ENCODE measurements around the gene NETO1.

Gene NETO1

DNA sequence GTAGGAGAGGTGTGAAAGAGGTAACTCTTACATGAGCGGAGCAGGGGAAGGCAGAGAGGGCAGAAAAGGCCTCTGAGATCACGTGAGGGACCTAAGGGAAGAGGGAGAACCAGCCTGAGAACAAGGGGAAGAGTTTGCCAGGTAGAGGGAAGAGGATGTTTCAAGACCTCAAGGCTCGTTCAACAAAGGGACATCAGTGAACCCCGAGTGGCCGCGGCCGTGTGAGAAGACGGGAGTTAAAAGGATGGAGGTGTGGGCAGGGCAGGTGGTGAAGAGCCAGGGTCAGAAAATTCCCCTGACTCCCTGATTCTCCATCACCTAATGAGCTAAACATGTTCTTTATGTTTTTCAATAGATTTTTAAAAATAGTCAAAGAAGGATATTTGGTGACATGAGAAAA, 44.4 kb downstream of the NETO1 start:
- POLR2A ChIA-PET, result no interaction called here
- Histone ChIP-seq H3K27ac (ENCODE audit: insufficient read depth in 1 of 2, low read depth in 1 of 2, low read length in 2 of 2, poor library complexity in 1 of 2, severe bottlenecking in 2 of 2) (no peak overlapping the region), H3K9me3 (ENCODE audit: control extremely low read depth in 1 of 5, control insufficient read depth in 4 of 5, insufficient read depth in 2 of 5, low read depth in 1 of 5, low read length in 4 of 5) (no peaks in the 10 kb centered on the region), H3K27me3 (replicated peaks in 2 of 5; ENCODE audit: control insufficient read depth in 4 of 5, insufficient read depth in 5 of 5, low read length in 4 of 5) (peaks cover 0 to 2% (median 0%) of the 10 kb centered on the region in 5 experiments), H3K4me3 (ENCODE audit: control insufficient read depth in 1 of 7, extremely low read depth in 1 of 7, insufficient read depth in 4 of 7, low read depth in 2 of 7, low read length in 6 of 7) (no peak overlapping the region), H3K4me1 (ENCODE audit: control extremely low read depth in 1 of 4, control insufficient read depth in 4 of 4, insufficient read depth in 4 of 4, low read length in 3 of 4) (no peaks in the 10 kb centered on the region), H3K36me3 (ENCODE audit: control insufficient read depth in 4 of 4, insufficient read depth in 4 of 4, low read length in 3 of 4) (no peaks in the 10 kb centered on the region)
- CTCF ChIA-PET, result no interaction called here
- WGBS (ENCODE audit: insufficient coverage), result 94% methylated on average over 7 of the region's 8 CpGs
- no peak for DNase-seq

DNA sequence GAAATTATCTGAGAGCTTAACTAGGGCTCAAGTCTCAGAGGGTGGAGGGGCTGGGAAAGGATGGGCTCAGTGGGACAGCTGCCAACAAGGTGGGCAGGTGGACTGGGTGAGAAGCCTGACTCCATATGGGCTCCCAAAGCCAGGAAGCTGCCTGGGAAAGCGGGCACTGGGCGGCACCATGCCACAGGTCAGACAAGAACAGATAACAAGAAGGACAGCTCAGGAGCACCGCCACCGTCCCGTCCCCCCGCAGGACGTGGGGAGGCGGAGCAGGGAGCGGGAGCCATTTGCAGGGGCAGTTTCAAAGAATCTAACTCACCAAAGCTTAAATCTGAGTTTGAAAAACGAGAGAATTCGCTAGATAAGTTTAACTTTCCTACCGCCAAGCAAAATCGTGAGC, 45.6 kb downstream of the NETO1 start:
- DNase-seq, result no peak
- ChIA-PET CTCF (no interaction called here), POLR2A (no interaction called here)
- Histone ChIP-seq H3K27me3 (replicated peaks in 2 of 5; ENCODE audit: control insufficient read depth in 4 of 5, insufficient read depth in 5 of 5, low read length in 4 of 5) (peaks cover 0 to 2% (median 0%) of the 10 kb centered on the region in 5 experiments), H3K4me3 (ENCODE audit: control insufficient read depth in 1 of 7, extremely low read depth in 1 of 7, insufficient read depth in 4 of 7, low read depth in 2 of 7, low read length in 6 of 7) (no peak overlapping the region), H3K36me3 (ENCODE audit: control insufficient read depth in 4 of 4, insufficient read depth in 4 of 4, low read length in 3 of 4) (no peaks in the 10 kb centered on the region), H3K4me1 (ENCODE audit: control extremely low read depth in 1 of 4, control insufficient read depth in 4 of 4, insufficient read depth in 4 of 4, low read length in 3 of 4) (no peaks in the 10 kb centered on the region), H3K9me3 (ENCODE audit: control extremely low read depth in 1 of 5, control insufficient read depth in 4 of 5, insufficient read depth in 2 of 5, low read depth in 1 of 5, low read length in 4 of 5) (no peaks in the 10 kb centered on the region), H3K27ac (ENCODE audit: insufficient read depth in 1 of 2, low read depth in 1 of 2, low read length in 2 of 2, poor library complexity in 1 of 2, severe bottlenecking in 2 of 2) (no peak overlapping the region)
- 97% methylated on average over 13 of the region's 13 CpGs for WGBS (ENCODE audit: insufficient coverage)

- DNase-seq, result no peak
- H3K9me3 ChIP-seq (ENCODE audit: control extremely low read depth in 1 of 5, control insufficient read depth in 4 of 5, insufficient read depth in 2 of 5, low read depth in 1 of 5, low read length in 4 of 5), result no peaks in the 10 kb centered on the region
- H3K4me1 ChIP-seq (ENCODE audit: control extremely low read depth in 1 of 4, control insufficient read depth in 4 of 4, insufficient read depth in 4 of 4, low read length in 3 of 4), result no peaks in the 10 kb centered on the region
- 76% methylated on average over 5 of the region's 7 CpGs for WGBS (ENCODE audit: insufficient coverage)
- H3K36me3 ChIP-seq (ENCODE audit: control insufficient read depth in 4 of 4, insufficient read depth in 4 of 4, low read length in 3 of 4), result no peaks in the 10 kb centered on the region
- no peak overlapping the region for H3K27ac ChIP-seq (ENCODE audit: insufficient read depth in 1 of 2, low read depth in 1 of 2, low read length in 2 of 2, poor library complexity in 1 of 2, severe bottlenecking in 2 of 2)
- POLR2A ChIA-PET, result no interaction called here
- no peaks in the 10 kb centered on the region for H3K27me3 ChIP-seq (replicated peaks in 2 of 5; ENCODE audit: control insufficient read depth in 4 of 5, insufficient read depth in 5 of 5, low read length in 4 of 5)
- CTCF ChIA-PET, result no interaction called here
- no peak overlapping the region for H3K4me3 ChIP-seq (ENCODE audit: control insufficient read depth in 1 of 7, extremely low read depth in 1 of 7, insufficient read depth in 4 of 7, low read depth in 2 of 7, low read length in 6 of 7)
These were observed 47.2 kb downstream of the NETO1 start for GRCh38 chr18:72820571-72820970.

- DNase-seq, result no peak
- ChIA-PET POLR2A (no interaction called here), CTCF (no interaction called here)
- H3K4me3 ChIP-seq (ENCODE audit: control insufficient read depth in 1 of 7, extremely low read depth in 1 of 7, insufficient read depth in 4 of 7, low read depth in 2 of 7, low read length in 6 of 7), result no peak overlapping the region
- H3K9me3 ChIP-seq (ENCODE audit: control extremely low read depth in 1 of 5, control insufficient read depth in 4 of 5, insufficient read depth in 2 of 5, low read depth in 1 of 5, low read length in 4 of 5), result no peaks in the 10 kb centered on the region
- H3K4me1 ChIP-seq (ENCODE audit: control extremely low read depth in 1 of 4, control insufficient read depth in 4 of 4, insufficient read depth in 4 of 4, low read length in 3 of 4), result no peaks in the 10 kb centered on the region
- no peaks in the 10 kb centered on the region for H3K27me3 ChIP-seq (replicated peaks in 2 of 5; ENCODE audit: control insufficient read depth in 4 of 5, insufficient read depth in 5 of 5, low read length in 4 of 5)
- no peaks in the 10 kb centered on the region for H3K36me3 ChIP-seq (ENCODE audit: control insufficient read depth in 4 of 4, insufficient read depth in 4 of 4, low read length in 3 of 4)
- no peak overlapping the region for H3K27ac ChIP-seq (ENCODE audit: insufficient read depth in 1 of 2, low read depth in 1 of 2, low read length in 2 of 2, poor library complexity in 1 of 2, severe bottlenecking in 2 of 2)
These were observed 48.7 kb downstream of the NETO1 start for GRCh38 chr18:72819050-72819449.

DNA sequence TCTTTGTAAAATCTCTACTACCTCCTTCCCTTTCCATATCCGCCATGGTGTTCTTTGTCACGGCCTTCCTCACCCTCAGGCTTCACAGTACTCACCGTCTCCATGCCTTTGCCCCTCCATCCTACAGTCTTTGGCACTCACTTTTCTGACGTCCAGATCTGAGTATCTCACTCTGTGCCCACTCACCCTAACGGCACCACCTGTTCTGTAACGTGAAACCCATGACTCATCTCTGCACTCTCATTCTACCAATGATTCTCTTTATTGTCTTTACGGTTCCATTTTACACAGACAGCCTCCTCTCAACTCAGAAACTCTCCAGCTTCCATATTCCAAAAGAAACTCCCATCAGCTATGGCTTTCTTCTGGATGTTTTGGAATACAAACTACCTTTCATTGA, 56.7 kb downstream of the NETO1 start:
- CTCF ChIA-PET, result no interaction called here
- Histone ChIP-seq H3K27ac (ENCODE audit: insufficient read depth in 1 of 2, low read depth in 1 of 2, low read length in 2 of 2, poor library complexity in 1 of 2, severe bottlenecking in 2 of 2) (no peak overlapping the region), H3K27me3 (replicated peaks in 2 of 5; ENCODE audit: control insufficient read depth in 4 of 5, insufficient read depth in 5 of 5, low read length in 4 of 5) (no peaks in the 10 kb centered on the region), H3K4me1 (ENCODE audit: control extremely low read depth in 1 of 4, control insufficient read depth in 4 of 4, insufficient read depth in 4 of 4, low read length in 3 of 4) (no peaks in the 10 kb centered on the region), H3K4me3 (ENCODE audit: control insufficient read depth in 1 of 7, extremely low read depth in 1 of 7, insufficient read depth in 4 of 7, low read depth in 2 of 7, low read length in 6 of 7) (no peak overlapping the region), H3K36me3 (ENCODE audit: control insufficient read depth in 4 of 4, insufficient read depth in 4 of 4, low read length in 3 of 4) (no peaks in the 10 kb centered on the region), H3K9me3 (ENCODE audit: control extremely low read depth in 1 of 5, control insufficient read depth in 4 of 5, insufficient read depth in 2 of 5, low read depth in 1 of 5, low read length in 4 of 5) (no peaks in the 10 kb centered on the region)
- WGBS (ENCODE audit: insufficient coverage), result 96% methylated on average over 7 of the region's 7 CpGs
- DNase-seq, result no peak
- POLR2A ChIA-PET, result no interaction called here

DNA sequence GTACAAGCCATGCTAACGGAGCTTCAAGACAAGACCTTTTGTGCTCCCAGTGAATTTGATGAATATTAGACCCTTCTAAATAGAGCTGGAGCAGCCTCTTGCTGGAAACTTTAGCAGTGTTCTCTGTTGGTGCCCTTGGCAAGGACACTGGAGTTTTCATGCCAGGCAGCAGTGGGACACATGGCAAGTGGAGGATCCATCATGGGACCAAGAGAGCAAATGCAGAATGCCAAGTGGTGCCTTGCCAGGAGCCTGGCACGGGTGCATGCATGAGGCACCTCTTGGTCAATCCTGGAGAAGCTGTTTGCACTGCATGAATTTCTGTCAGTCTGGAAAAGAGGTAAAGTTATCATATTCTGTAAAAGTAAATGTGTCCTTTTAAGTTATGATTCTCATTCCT, 59.1 kb downstream of the NETO1 start:
- Histone ChIP-seq H3K27me3 (replicated peaks in 2 of 5; ENCODE audit: control insufficient read depth in 4 of 5, insufficient read depth in 5 of 5, low read length in 4 of 5) (no peaks in the 10 kb centered on the region), H3K27ac (ENCODE audit: insufficient read depth in 1 of 2, low read depth in 1 of 2, low read length in 2 of 2, poor library complexity in 1 of 2, severe bottlenecking in 2 of 2) (no peak overlapping the region), H3K9me3 (ENCODE audit: control extremely low read depth in 1 of 5, control insufficient read depth in 4 of 5, insufficient read depth in 2 of 5, low read depth in 1 of 5, low read length in 4 of 5) (no peaks in the 10 kb centered on the region), H3K4me1 (ENCODE audit: control extremely low read depth in 1 of 4, control insufficient read depth in 4 of 4, insufficient read depth in 4 of 4, low read length in 3 of 4) (no peaks in the 10 kb centered on the region), H3K36me3 (ENCODE audit: control insufficient read depth in 4 of 4, insufficient read depth in 4 of 4, low read length in 3 of 4) (no peaks in the 10 kb centered on the region), H3K4me3 (ENCODE audit: control insufficient read depth in 1 of 7, extremely low read depth in 1 of 7, insufficient read depth in 4 of 7, low read depth in 2 of 7, low read length in 6 of 7) (no peak overlapping the region)
- WGBS (ENCODE audit: insufficient coverage), result 83% methylated on average over 2 of the region's 2 CpGs
- DNase-seq, result no peak
- ChIA-PET POLR2A (no interaction called here), CTCF (no interaction called here)

- no peaks in the 10 kb centered on the region for H3K27me3 ChIP-seq (replicated peaks in 2 of 5; ENCODE audit: control insufficient read depth in 4 of 5, insufficient read depth in 5 of 5, low read length in 4 of 5)
- no peaks in the 10 kb centered on the region for H3K9me3 ChIP-seq (ENCODE audit: control extremely low read depth in 1 of 5, control insufficient read depth in 4 of 5, insufficient read depth in 2 of 5, low read depth in 1 of 5, low read length in 4 of 5)
- no peaks in the 10 kb centered on the region for H3K36me3 ChIP-seq (ENCODE audit: control insufficient read depth in 4 of 4, insufficient read depth in 4 of 4, low read length in 3 of 4)
- ChIA-PET POLR2A (no interaction called here), CTCF (no interaction called here)
- WGBS (ENCODE audit: insufficient coverage), result 90% methylated on average over 2 of the region's 3 CpGs
- H3K4me3 ChIP-seq (ENCODE audit: control insufficient read depth in 1 of 7, extremely low read depth in 1 of 7, insufficient read depth in 4 of 7, low read depth in 2 of 7, low read length in 6 of 7), result no peak overlapping the region
- DNase-seq, result no peak
- no peak overlapping the region for H3K27ac ChIP-seq (ENCODE audit: insufficient read depth in 1 of 2, low read depth in 1 of 2, low read length in 2 of 2, poor library complexity in 1 of 2, severe bottlenecking in 2 of 2)
- H3K4me1 ChIP-seq (ENCODE audit: control extremely low read depth in 1 of 4, control insufficient read depth in 4 of 4, insufficient read depth in 4 of 4, low read length in 3 of 4), result no peaks in the 10 kb centered on the region
These were observed 68.7 kb downstream of the NETO1 start for GRCh38 chr18:72799106-72799505.

DNA sequence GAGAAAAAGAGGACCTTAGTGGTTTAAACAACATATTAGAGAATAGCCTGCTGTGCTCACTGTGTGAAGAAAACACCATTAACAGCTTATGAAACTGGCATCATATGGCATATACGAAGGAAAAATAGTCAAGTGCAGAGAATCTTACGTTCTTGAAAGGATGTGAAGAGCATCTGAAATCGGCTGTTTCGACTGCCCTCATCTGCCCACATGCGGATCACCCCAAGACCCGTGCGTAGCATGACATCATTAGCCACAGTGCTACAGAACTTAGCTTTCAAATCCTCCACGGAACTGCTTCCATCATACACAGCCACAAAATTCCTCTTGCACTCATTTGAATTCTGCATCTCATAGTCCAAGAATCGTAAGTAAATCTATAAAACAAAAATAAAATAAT, 84.3 kb downstream of the NETO1 start:
- Histone ChIP-seq H3K4me3 (ENCODE audit: control insufficient read depth in 1 of 7, extremely low read depth in 1 of 7, insufficient read depth in 4 of 7, low read depth in 2 of 7, low read length in 6 of 7) (no peak overlapping the region), H3K4me1 (ENCODE audit: control extremely low read depth in 1 of 4, control insufficient read depth in 4 of 4, insufficient read depth in 4 of 4, low read length in 3 of 4) (no peaks in the 10 kb centered on the region), H3K27ac (ENCODE audit: insufficient read depth in 1 of 2, low read depth in 1 of 2, low read length in 2 of 2, poor library complexity in 1 of 2, severe bottlenecking in 2 of 2) (no peak overlapping the region), H3K27me3 (replicated peaks in 2 of 5; ENCODE audit: control insufficient read depth in 4 of 5, insufficient read depth in 5 of 5, low read length in 4 of 5) (peaks cover 0 to 2% (median 0%) of the 10 kb centered on the region in 5 experiments), H3K36me3 (ENCODE audit: control insufficient read depth in 4 of 4, insufficient read depth in 4 of 4, low read length in 3 of 4) (no peaks in the 10 kb centered on the region), H3K9me3 (ENCODE audit: control extremely low read depth in 1 of 5, control insufficient read depth in 4 of 5, insufficient read depth in 2 of 5, low read depth in 1 of 5, low read length in 4 of 5) (peaks cover 0 to 3% (median 2%) of the 10 kb centered on the region in 5 experiments)
- POLR2A ChIA-PET, result no interaction called here
- CTCF ChIA-PET, result no interaction called here
- no peak for DNase-seq
- WGBS (ENCODE audit: insufficient coverage), result 95% methylated on average over 8 of the region's 9 CpGs
